Left ventricle myocardium inferior (tissue), 1 donor: ENCODE data around the gene TEAD2. TPM values are rescaled to one million over a fixed set of nuclear protein-coding genes. Genes with fewer than 3 reads are reported as not detected.

Experiments
- DNase-seq: peaks from one replicate; pipeline ENCODE4 v3.0.0-alpha.2; 2020
- H3K27ac ChIP-seq: fragments of 200-600 bp; replicated peaks from 2 replicates; pipeline ENCODE4 v1.8.0; 2021
- H3K27me3 ChIP-seq: fragments of 200-600 bp; 2 replicates; pipeline ENCODE4 v1.8.0; 2021; ENCODE audit warnings: low read depth
- H3K36me3 ChIP-seq: fragments of 200-600 bp; 2 replicates; pipeline ENCODE4 v1.8.0; 2021
- H3K4me1 ChIP-seq: fragments of 200-600 bp; 2 replicates; pipeline ENCODE4 v1.8.0; 2021
- H3K4me3 ChIP-seq: fragments of 200-600 bp; 2 replicates; pipeline ENCODE4 v1.8.0; 2021; ENCODE audit warnings: mild to moderate bottlenecking, moderate library complexity
- H3K9me3 ChIP-seq: fragments of 200-600 bp; replicated peaks from 2 replicates; pipeline ENCODE4 v1.8.0; 2021
- CTCF ChIP-seq: fragments of 200-600 bp; IDR thresholded peaks from 2 replicates; pipeline ENCODE4 v1.8.0; 2021; ENCODE audit warnings: antibody characterized with exemption, mild to moderate bottlenecking, borderline replicate concordance
- intact Hi-C: fragments of 100-400 bp; cut with micrococcal nuclease; formaldehyde crosslinking; loops from one replicate; pipeline ENCODE4 v1.11.0; 2022
- total RNA-seq: library from RNA; stranded (reverse); fragmentation: NEBNext Ultra II Directional; extraction: Animal tissue kit (Norgen Biotek cat#: 25700); gene quantifications from one replicate; pipeline ENCODE4 v1.2.1, GENCODE V29; 2021
- donor health status: DM: no; HTN: yes; CAD: no; lungs with severe emphysema.

Gene TEAD2
- total RNA-seq, 1 donor from 2014 or later: 44.1 TPM

GRCh38 chr19:49366110-49366509, 3.9 kb upstream of the TEAD2 start:
- intact Hi-C loops: no loop called here
- no peaks in the 10 kb centered on the region for H3K27me3 ChIP-seq
- no peak for TF ChIP-seq CTCF
- H3K4me3 ChIP-seq: no peak overlapping the region
- peaks cover 25% of the 10 kb centered on the region for H3K9me3 ChIP-seq
- no peaks in the 10 kb centered on the region for H3K36me3 ChIP-seq
- H3K27ac ChIP-seq: no peak overlapping the region
- peaks cover 26% of the 10 kb centered on the region for H3K4me1 ChIP-seq
- no peak for DNase-seq

GRCh38 chr19:49364083-49364737, 2.0 kb upstream of the TEAD2 start:
- Histone ChIP-seq H3K4me1 (peaks cover 26% of the 10 kb centered on the region), H3K36me3 (peaks cover 5% of the 10 kb centered on the region), H3K27me3 (no peaks in the 10 kb centered on the region), H3K9me3 (peaks cover 11% of the 10 kb centered on the region), H3K27ac (peak overlapping the region; percentile 96), H3K4me3 (peak overlapping the region; percentile 85)
- no peak for TF ChIP-seq CTCF
- intact Hi-C loops: no loop called here
- no peak for DNase-seq

- peak within 1 kb of the TSS; percentile 85 for H3K4me3 ChIP-seq
- peaks cover 26% of the 10 kb centered on the region for H3K4me1 ChIP-seq
- peak; percentile 32 for TF ChIP-seq CTCF
- H3K27ac ChIP-seq: peak within 1 kb of the TSS; percentile 96
- intact Hi-C loops: no loop called here
- H3K36me3 ChIP-seq: peaks cover 13% of the 10 kb centered on the region
- H3K27me3 ChIP-seq: no peaks in the 10 kb centered on the region
- DNase-seq: peak; percentile 99
- peaks cover 4% of the 10 kb centered on the region for H3K9me3 ChIP-seq
Observed at GRCh38 chr19:49363268-49364082, 1.3 kb upstream of the TEAD2 start, which contains the start of gene DKKL1. Gene DKKL1, plus strand, starts transcription at chr19:49363877. Its CDS starts 122 bp downstream, at chr19:49363999.

GRCh38 chr19:49362929-49363267, 682 bp upstream of the TEAD2 start:
- peak; percentile 59 for DNase-seq
- H3K4me3 ChIP-seq: peak overlapping the region; percentile 85
- no peaks in the 10 kb centered on the region for H3K9me3 ChIP-seq
- TF ChIP-seq CTCF: no peak
- H3K36me3 ChIP-seq: peaks cover 18% of the 10 kb centered on the region
- H3K27ac ChIP-seq: peak overlapping the region; percentile 96
- intact Hi-C loops: no loop called here
- peaks cover 26% of the 10 kb centered on the region for H3K4me1 ChIP-seq
- no peaks in the 10 kb centered on the region for H3K27me3 ChIP-seq

- peaks cover 23% of the 10 kb centered on the region for H3K36me3 ChIP-seq
- peak; percentile 85 for DNase-seq
- no peaks in the 10 kb centered on the region for H3K9me3 ChIP-seq
- peak overlapping the region; percentile 85 for H3K4me3 ChIP-seq
- TF ChIP-seq CTCF: no peak
- H3K27ac ChIP-seq: peak overlapping the region; percentile 96
- intact Hi-C loops: no loop called here
- H3K4me1 ChIP-seq: peaks cover 39% of the 10 kb centered on the region
- H3K27me3 ChIP-seq: no peaks in the 10 kb centered on the region
Observed at GRCh38 chr19:49361438-49362047, 673 bp downstream of the TEAD2 start.
